Lower leg skin (tissue), 3 donors: ENCODE data around the gene B3GLCT.

Experiments
- CTCF ChIP-seq, 3 donors: fragments of 450-650 bp; IDR thresholded peaks; one replicate each; pipeline ENCODE4 v1.5.1; 2016; ENCODE audit warnings: antibody characterized with exemption in 3 of 3, mild to moderate bottlenecking in 3 of 3, moderate library complexity in 2 of 3
- POLR2A ChIP-seq, 2 donors: fragments of 450-650 bp; IDR thresholded peaks; one replicate each; pipeline ENCODE4 v1.6.1; 2016 to 2017; ENCODE audit warnings: antibody characterized with exemption in 2 of 2, mild to moderate bottlenecking in 1 of 2, moderate library complexity in 1 of 2

DNA sequence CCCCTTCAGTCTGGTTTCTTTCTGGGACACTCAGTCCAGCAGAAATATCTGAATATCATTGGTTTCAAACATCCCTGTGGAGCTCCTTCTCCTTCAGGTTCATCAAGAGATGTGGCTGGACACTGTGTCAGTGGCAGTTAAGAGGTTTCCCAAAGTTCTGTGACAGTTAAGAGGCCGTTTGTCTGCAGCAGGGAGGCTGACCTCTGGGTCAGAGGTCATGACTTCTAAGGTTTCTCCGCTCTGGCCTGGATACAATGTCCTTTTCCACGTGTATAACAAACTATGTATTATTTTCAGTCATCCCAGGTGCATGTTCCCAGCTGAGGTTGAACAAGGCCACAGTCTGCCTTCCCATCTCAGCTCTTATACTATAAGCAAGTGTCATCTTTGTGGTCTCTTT, 174.9 kb downstream of the B3GLCT start:
- TF ChIP-seq CTCF (IDR thresholded peaks at IDR 0.05) (no peak), POLR2A (IDR thresholded peaks at IDR 0.05) (no peak)
